DND-41 (cell line): ENCODE results near the gene REEP1.
A peak's percentile ranks its signal among the peaks of the same experiment; 100 is the strongest.

Experiments used
- ATAC-seq: fragments of 200-7000 bp; cut with Tn5 transposase; 3 replicates; pipeline ENCODE4 v1.9.1; 2021; ENCODE audit warnings: low read depth; ENCODE audit not compliant: insufficient read depth
- DNase-seq: peaks from one replicate; pipeline ENCODE4 v3.0.0-alpha.2; 2020
- H2AFZ ChIP-seq: 2 replicates; pipeline ENCODE4 v1.6.0; 2012; ENCODE audit warnings: low read depth, low read length
- H3K27ac ChIP-seq: 2 replicates; pipeline ENCODE4 v1.5.1; 2012; ENCODE audit warnings: low read length, inconsistent platforms
- H3K27me3 ChIP-seq: fragments of 200-600 bp; sonication (generic); 2 replicates; pipeline ENCODE4 v1.6.0; 2012; ENCODE audit warnings: low read length, mild to moderate bottlenecking, inconsistent platforms; ENCODE audit not compliant: insufficient read depth, poor library complexity
- H3K36me3 ChIP-seq: 2 replicates; pipeline ENCODE4 v1.5.1; 2012; ENCODE audit warnings: low read length, inconsistent platforms; ENCODE audit not compliant: insufficient read depth
- H3K4me1 ChIP-seq: 2 replicates; pipeline ENCODE4 v1.5.1; 2012; ENCODE audit warnings: mild to moderate bottlenecking, low read length; ENCODE audit not compliant: insufficient read depth
- H3K4me2 ChIP-seq: 2 replicates; pipeline ENCODE4 v1.6.0; 2012; ENCODE audit warnings: mild to moderate bottlenecking, moderate library complexity, low read length, inconsistent platforms; ENCODE audit not compliant: insufficient read depth
- H3K4me3 ChIP-seq, 2 experiments: fragments of 200-600 bp in 1 of 2; shearing (Covaris generic) in 1 of 2; 2 replicates each; pipeline ENCODE4 v1.5.1; 2012 to 2016; ENCODE audit warnings: inconsistent platforms in 2 of 2, low read length in 2 of 2, mild to moderate bottlenecking in 2 of 2, low read depth in 1 of 2, moderate library complexity in 1 of 2
- H3K79me2 ChIP-seq: 2 replicates; pipeline ENCODE4 v1.6.0; 2012; ENCODE audit warnings: low read length, inconsistent platforms; ENCODE audit not compliant: insufficient read depth
- H3K9ac ChIP-seq: 2 replicates; pipeline ENCODE4 v1.6.0; 2012; ENCODE audit warnings: low read depth, mild to moderate bottlenecking, inconsistent platforms, low read length, moderate library complexity
- H3K9me3 ChIP-seq: 2 replicates; pipeline ENCODE4 v1.5.1; 2012; ENCODE audit warnings: low read length, moderate library complexity, mild to moderate bottlenecking, inconsistent platforms; ENCODE audit not compliant: insufficient read depth, severe bottlenecking
- H4K20me1 ChIP-seq: 2 replicates; pipeline ENCODE4 v1.6.0; 2012; ENCODE audit warnings: low read length; ENCODE audit not compliant: insufficient read depth
- CTCF ChIP-seq: IDR thresholded peaks from 2 replicates; pipeline ENCODE4 v1.5.1; 2012; ENCODE audit warnings: borderline replicate concordance, low read length, moderate library complexity, mild to moderate bottlenecking; ENCODE audit not compliant: poor library complexity, severe bottlenecking; ENCODE audit errors: extremely low read depth
- EZH2 ChIP-seq: IDR thresholded peaks from 3 replicates; pipeline ENCODE4 v1.6.1; 2012; ENCODE audit warnings: borderline replicate concordance, low read depth, mild to moderate bottlenecking, moderate library complexity, low read length, inconsistent platforms; ENCODE audit not compliant: severe bottlenecking

The REEP1 gene

GRCh38 chr2:86240251-86240650 is 97.2 kb downstream of the REEP1 start:
- no peak for ATAC-seq
- Histone ChIP-seq H3K36me3 (no peaks in the 10 kb centered on the region), H3K4me1 (peaks cover 4% of the 10 kb centered on the region; the same call in 1 of the 2 replicates), H3K9me3 (no peaks in the 10 kb centered on the region), H2AFZ (no peak overlapping the region), H3K9ac (no peak overlapping the region), H3K79me2 (no peaks in the 10 kb centered on the region), H3K27me3 (peaks cover 16% of the 10 kb centered on the region), H3K4me3 (no peak overlapping the region), H3K4me2 (no peak overlapping the region), H3K27ac (no peak overlapping the region), H4K20me1 (no peaks in the 10 kb centered on the region; the same call in 1 of the 2 replicates)
- no peak for DNase-seq
- TF ChIP-seq CTCF (no peak), EZH2 (no peak)

GRCh38 chr2:86239745-86240144 is 97.7 kb downstream of the REEP1 start:
- ATAC-seq (no peak), DNase-seq (no peak)
- Histone ChIP-seq H3K9ac (no peak overlapping the region), H3K36me3 (no peaks in the 10 kb centered on the region), H3K4me2 (no peak overlapping the region), H3K27me3 (peaks cover 16% of the 10 kb centered on the region), H2AFZ (no peak overlapping the region), H3K27ac (no peak overlapping the region), H4K20me1 (no peaks in the 10 kb centered on the region; the same call in 1 of the 2 replicates), H3K79me2 (no peaks in the 10 kb centered on the region), H3K4me1 (peaks cover 4% of the 10 kb centered on the region; the same call in 1 of the 2 replicates), H3K9me3 (no peaks in the 10 kb centered on the region), H3K4me3 (no peak overlapping the region)
- TF ChIP-seq CTCF (no peak), EZH2 (no peak)

- Histone ChIP-seq H3K4me3 (no peak overlapping the region), H3K36me3 (no peaks in the 10 kb centered on the region), H3K4me2 (no peak overlapping the region), H3K4me1 (peaks cover 4% of the 10 kb centered on the region; the same call in 1 of the 2 replicates), H3K9ac (no peak overlapping the region), H3K27ac (no peak overlapping the region), H3K9me3 (no peaks in the 10 kb centered on the region), H3K79me2 (no peaks in the 10 kb centered on the region), H3K27me3 (peaks cover 16% of the 10 kb centered on the region), H4K20me1 (no peaks in the 10 kb centered on the region; the same call in 1 of the 2 replicates), H2AFZ (no peak overlapping the region)
- DNase-seq: peak; percentile 11
- ATAC-seq: peak; percentile 27; the same call in 1 of the 3 replicates
- no peak for TF ChIP-seq EZH2
- TF ChIP-seq CTCF: no peak
Measured at GRCh38 chr2:86239326-86239725, 98.1 kb downstream of the REEP1 start.

- Histone ChIP-seq H3K27ac (no peak overlapping the region), H4K20me1 (no peaks in the 10 kb centered on the region; the same call in 1 of the 2 replicates), H3K4me3 (no peak overlapping the region), H3K36me3 (no peaks in the 10 kb centered on the region), H3K79me2 (no peaks in the 10 kb centered on the region), H3K9ac (no peak overlapping the region), H2AFZ (no peak overlapping the region), H3K27me3 (peaks cover 20% of the 10 kb centered on the region), H3K4me2 (no peak overlapping the region), H3K4me1 (peaks cover 4% of the 10 kb centered on the region; the same call in 1 of the 2 replicates), H3K9me3 (no peaks in the 10 kb centered on the region)
- ATAC-seq: no peak
- DNase-seq: no peak
- TF ChIP-seq EZH2 (no peak), CTCF (no peak)
Measured at GRCh38 chr2:86238354-86238753, 99.1 kb downstream of the REEP1 start.
